ENCODE results near the gene SSR1.

- TF ChIP-seq CTCF (conservative IDR thresholded peaks at IDR 0.05; ENCODE audit: low read length) = no peak
- TF ChIP-seq EZH2phosphoT487 (IDR thresholded peaks at IDR 0.05; ENCODE audit: borderline replicate concordance) = no peak
Observed at GRCh38 chr6:7300926-7301325, 12.1 kb downstream of the SSR1 start.

Data from Loucy (cell line).